ENCODE measurements around the gene CLECL1.

- TF ChIP-seq CTCF (IDR thresholded peaks at IDR 0.05) (no peak), POLR2A (IDR thresholded peaks at IDR 0.05) (no peak)
Measured at GRCh38 chr12:9759694-9760093, 26.8 kb upstream of the CLECL1 start.

Measured in uterus (tissue), 2 donors.